Measurements from ENCODE around the gene INHBE.

The INHBE gene

DNA sequence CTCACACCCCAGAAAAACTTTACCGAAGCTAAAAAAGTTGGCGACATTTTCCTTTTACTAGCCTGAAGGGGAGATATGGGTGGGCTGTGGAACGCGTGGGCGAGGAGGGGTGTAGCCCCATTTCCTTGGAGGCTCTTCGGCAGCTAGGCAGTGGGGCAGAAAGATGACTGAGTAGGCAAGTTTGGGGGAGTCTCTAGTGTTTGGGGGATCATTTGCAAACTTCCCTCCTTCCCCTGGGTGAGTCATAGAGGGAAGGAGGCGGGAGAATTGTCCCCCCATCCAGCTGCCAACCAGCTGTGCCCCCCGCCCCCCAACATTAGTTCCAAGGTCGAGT, 6.8 kb downstream of the INHBE start:
- no peak for DNase-seq (ENCODE audit: extremely low read depth, low read depth)
- TF ChIP-seq, protein P1, sequence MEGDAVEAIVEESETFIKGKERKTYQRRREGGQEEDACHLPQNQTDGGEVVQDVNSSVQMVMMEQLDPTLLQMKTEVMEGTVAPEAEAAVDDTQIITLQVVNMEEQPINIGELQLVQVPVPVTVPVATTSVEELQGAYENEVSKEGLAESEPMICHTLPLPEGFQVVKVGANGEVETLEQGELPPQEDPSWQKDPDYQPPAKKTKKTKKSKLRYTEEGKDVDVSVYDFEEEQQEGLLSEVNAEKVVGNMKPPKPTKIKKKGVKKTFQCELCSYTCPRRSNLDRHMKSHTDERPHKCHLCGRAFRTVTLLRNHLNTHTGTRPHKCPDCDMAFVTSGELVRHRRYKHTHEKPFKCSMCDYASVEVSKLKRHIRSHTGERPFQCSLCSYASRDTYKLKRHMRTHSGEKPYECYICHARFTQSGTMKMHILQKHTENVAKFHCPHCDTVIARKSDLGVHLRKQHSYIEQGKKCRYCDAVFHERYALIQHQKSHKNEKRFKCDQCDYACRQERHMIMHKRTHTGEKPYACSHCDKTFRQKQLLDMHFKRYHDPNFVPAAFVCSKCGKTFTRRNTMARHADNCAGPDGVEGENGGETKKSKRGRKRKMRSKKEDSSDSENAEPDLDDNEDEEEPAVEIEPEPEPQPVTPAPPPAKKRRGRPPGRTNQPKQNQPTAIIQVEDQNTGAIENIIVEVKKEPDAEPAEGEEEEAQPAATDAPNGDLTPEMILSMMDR (IDR thresholded peaks at IDR 0.05; ENCODE audit: low read depth, low read length, missing control alignments) = no peak
- peak overlapping the region; percentile 58 for H3K4me3 ChIP-seq (replicated peaks; ENCODE audit: low read depth, low read length)

DNA sequence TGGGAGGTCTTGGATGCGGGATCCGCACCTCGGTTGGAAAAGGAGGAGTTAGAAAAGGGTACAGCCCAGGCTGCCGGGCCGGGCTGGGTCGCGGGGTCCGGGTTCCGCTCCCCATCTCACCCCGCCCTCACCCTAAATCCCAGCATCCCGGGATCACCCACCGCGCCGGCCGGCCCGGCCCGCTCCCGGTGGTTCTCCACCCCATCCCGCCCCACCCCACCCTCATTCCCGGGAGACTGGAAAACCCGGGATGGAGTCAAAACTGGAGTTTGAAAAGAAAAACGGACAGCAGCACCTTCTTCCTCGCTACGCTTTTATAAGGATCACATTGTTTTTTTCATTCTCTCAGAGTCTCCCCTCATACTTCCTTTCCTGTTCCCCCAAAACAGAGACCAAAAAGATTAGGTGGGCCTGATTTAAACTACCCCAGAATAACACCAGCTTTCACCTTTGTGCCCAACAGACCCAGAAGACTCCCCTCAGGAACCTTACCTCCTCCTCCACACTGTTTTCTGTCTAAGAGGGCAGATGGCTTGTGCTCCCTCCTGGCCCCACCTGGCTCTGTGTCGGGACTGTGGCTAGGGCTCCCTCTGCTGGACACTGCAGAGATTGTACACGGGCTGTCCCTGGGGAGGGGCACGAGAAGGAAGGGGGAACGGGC, 7.3 kb downstream of the INHBE start:
- DNase-seq (ENCODE audit: extremely low read depth, low read depth) = peak; percentile 85
- peak overlapping the region; percentile 58 for H3K4me3 ChIP-seq (replicated peaks; ENCODE audit: low read depth, low read length)
- TF ChIP-seq, protein P1 (IDR thresholded peaks at IDR 0.05; ENCODE audit: low read depth, low read length, missing control alignments) = peak; percentile 99

DNA sequence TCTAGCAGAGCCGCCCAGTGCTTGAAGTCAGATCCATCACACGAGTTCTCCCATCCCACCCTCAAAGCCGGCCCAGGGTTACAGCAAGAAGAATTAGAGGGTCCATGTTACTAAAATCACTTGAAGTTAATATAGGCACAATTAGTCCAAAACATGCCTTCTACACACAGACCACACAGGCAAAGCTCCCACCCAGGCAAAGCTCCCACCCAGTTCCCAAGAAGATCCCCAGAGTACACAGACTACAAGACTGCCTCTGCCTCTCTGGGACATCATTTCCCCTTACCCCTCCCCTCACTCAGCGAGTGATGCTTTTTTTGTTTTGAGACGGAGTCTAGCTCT, 7.8 kb downstream of the INHBE start:
- H3K4me3 ChIP-seq (replicated peaks; ENCODE audit: low read depth, low read length) = no peak overlapping the region
- DNase-seq (ENCODE audit: extremely low read depth, low read depth) = no peak
- TF ChIP-seq, protein P1 (IDR thresholded peaks at IDR 0.05; ENCODE audit: low read depth, low read length, missing control alignments) = no peak

DNA sequence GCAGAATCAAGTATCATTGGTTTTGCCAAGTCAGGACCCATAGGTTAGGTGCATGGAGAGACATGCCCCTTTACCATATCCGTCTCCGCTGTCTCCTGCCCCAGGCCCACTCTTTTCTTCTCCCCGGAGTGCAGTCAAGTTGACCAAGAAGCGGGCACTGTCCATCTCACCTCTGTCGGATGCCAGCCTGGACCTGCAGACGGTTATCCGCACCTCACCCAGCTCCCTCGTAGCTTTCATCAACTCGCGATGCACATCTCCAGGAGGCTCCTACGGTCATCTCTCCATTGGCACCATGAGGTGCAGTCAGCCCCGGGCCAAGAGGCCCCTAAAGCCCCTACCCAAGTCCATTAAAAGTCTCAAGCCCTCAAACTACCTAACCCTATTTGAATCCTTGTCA, 9.5 kb downstream of the INHBE start:
- no peak for DNase-seq (ENCODE audit: extremely low read depth, low read depth)
- H3K4me3 ChIP-seq (replicated peaks; ENCODE audit: low read depth, low read length) = no peak overlapping the region
- TF ChIP-seq, protein P1 (IDR thresholded peaks at IDR 0.05; ENCODE audit: low read depth, low read length, missing control alignments) = no peak

DNA sequence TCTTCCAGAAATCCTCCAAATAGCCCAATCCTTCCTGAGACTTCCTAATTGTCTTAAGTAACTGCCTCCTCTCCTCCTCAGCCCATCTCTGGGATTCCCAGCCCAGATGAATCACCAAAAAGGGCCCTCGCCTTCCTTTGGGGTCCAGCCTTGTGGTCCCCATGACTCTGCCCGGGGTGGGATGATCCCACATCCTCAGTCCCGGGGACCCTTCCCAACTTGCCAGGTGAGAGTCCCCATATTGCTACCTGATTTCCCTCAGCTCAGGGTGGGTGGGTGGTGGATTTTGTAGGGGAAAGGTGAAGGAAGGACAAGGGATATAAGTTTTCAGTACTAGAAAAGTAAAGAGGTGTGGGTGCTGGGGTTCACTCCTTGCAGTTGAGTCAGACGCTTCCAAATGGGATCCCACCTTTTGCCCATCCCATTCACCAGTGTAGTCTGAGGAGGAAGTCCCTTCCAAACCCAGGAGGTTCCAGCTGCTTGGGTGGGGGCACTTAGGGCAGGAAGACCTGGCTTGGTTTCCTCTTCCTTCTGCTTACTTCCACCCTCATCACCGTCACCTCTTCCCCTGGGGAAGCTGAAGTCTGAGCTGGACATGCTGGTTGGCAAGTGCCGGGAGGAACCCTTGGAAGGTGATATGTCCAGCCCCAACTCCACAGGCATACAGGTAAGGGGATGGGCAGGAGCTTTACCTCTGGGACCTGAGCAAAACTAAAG, 10.1 kb downstream of the INHBE start:
- TF ChIP-seq, protein P1 (IDR thresholded peaks at IDR 0.05; ENCODE audit: low read depth, low read length, missing control alignments) = no peak
- H3K4me3 ChIP-seq (replicated peaks; ENCODE audit: low read depth, low read length) = no peak overlapping the region
- DNase-seq (ENCODE audit: extremely low read depth, low read depth) = no peak

DNA sequence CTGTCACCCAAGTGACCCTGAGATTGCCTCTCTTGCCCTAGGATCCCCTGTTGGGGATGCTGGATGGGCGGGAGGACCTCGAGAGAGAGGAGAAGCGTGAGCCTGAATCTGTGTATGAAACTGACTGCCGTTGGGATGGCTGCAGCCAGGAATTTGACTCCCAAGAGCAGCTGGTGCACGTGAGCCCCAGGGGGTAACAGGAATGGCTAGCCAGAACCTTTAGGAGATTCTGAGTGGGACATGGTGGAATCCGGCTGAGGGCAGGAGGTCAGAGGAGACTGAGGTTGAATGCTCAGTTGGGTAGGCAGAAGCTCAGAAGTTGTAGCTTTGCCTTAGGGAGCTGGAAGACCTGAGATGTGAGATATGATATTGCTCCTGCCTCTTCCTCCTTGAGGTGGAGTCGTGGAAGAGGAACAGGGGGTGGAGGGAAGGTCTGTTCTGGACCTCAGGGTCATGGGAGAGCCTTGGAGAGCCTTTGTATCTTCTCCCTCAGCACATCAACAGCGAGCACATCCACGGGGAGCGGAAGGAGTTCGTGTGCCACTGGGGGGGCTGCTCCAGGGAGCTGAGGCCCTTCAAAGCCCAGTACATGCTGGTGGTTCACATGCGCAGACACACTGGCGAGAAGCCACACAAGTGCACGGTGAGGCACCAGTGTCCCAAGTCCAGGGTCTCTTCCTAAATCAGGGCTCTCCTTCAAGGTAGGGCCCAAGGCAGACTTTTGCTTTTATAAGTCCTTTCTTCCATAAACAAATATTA, 10.8 kb downstream of the INHBE start:
- TF ChIP-seq, protein P1 (IDR thresholded peaks at IDR 0.05; ENCODE audit: low read depth, low read length, missing control alignments) = no peak
- no peak overlapping the region for H3K4me3 ChIP-seq (replicated peaks; ENCODE audit: low read depth, low read length)
- DNase-seq (ENCODE audit: extremely low read depth, low read depth) = no peak
